Chondrocyte (in vitro differentiated cells): ENCODE measurements around the gene LSP1. TPM values are rescaled to one million over a fixed set of nuclear protein-coding genes. Genes with fewer than 3 reads are reported as not detected.
"Not testable (repeated sequence)": the region's sequence is repeated elsewhere in the genome, so short reads cannot be mapped to it uniquely, and the experiment has no call there.

Experiments
- DNase-seq: peaks from one replicate; pipeline ENCODE4 v3.0.0; 2021; ENCODE audit warnings: mixed read lengths, low spot score
- H3K27ac Mint-ChIP-seq: one replicate; pipeline ENCODE4 v1.8.0; 2021; ENCODE audit warnings: mild to moderate bottlenecking, moderate library complexity, mixed read lengths; ENCODE audit not compliant: unreplicated experiment
- H3K27me3 Mint-ChIP-seq: 2 replicates; pipeline ENCODE4 v1.8.0; 2021; ENCODE audit warnings: low read depth, mixed read lengths
- H3K36me3 Mint-ChIP-seq: 2 replicates; pipeline ENCODE4 v1.8.0; 2021; ENCODE audit warnings: low read depth, mixed read lengths
- H3K4me1 Mint-ChIP-seq: 2 replicates; pipeline ENCODE4 v1.8.0; 2021; ENCODE audit warnings: low read depth, mild to moderate bottlenecking, mixed read lengths
- H3K4me3 Mint-ChIP-seq: one replicate; pipeline ENCODE4 v1.8.0; 2021; ENCODE audit warnings: mild to moderate bottlenecking, moderate library complexity, mixed read lengths; ENCODE audit not compliant: unreplicated experiment
- H3K9me3 Mint-ChIP-seq: 2 replicates; pipeline ENCODE4 v1.8.0; 2021; ENCODE audit warnings: low read depth, mixed read lengths
- CTCF ChIP-seq: fragments of 200-600 bp; sonication (generic); IDR thresholded peaks from 2 replicates; pipeline ENCODE4 v1.5.0; 2021; ENCODE audit warnings: antibody characterized with exemption, mild to moderate bottlenecking, moderate library complexity
- total RNA-seq: library from RNA; stranded (reverse); gene quantifications from 3 replicates; pipeline ENCODE4 v1.2.1, GENCODE V29; 2021

The LSP1 gene
- total RNA-seq, 1 donor from 2014 or later, result 7.4 TPM

- no peak for DNase-seq
- Mint-ChIP-seq H3K9me3 (no peaks in the 10 kb centered on the region), H3K27ac (no peak overlapping the region), H3K27me3 (no peaks in the 10 kb centered on the region), H3K4me1 (peaks cover 12% of the 10 kb centered on the region), H3K4me3 (no peak overlapping the region), H3K36me3 (peaks cover 2% of the 10 kb centered on the region)
- TF ChIP-seq CTCF, result no peak
These were observed 42.1 kb upstream of the LSP1 start for GRCh38 chr11:1810761-1811160.

- no peak for DNase-seq
- Mint-ChIP-seq H3K27ac (no peak overlapping the region), H3K9me3 (no peaks in the 10 kb centered on the region), H3K36me3 (peaks cover 2% of the 10 kb centered on the region), H3K4me1 (peaks cover 18% of the 10 kb centered on the region), H3K27me3 (no peaks in the 10 kb centered on the region), H3K4me3 (no peak overlapping the region)
- TF ChIP-seq CTCF, result no peak
These were observed 40.6 kb upstream of the LSP1 start for GRCh38 chr11:1812274-1812673.

- DNase-seq, result no peak
- no peaks in the 10 kb centered on the region for H3K27me3 Mint-ChIP-seq
- H3K27ac Mint-ChIP-seq, result no peak overlapping the region
- H3K4me3 Mint-ChIP-seq, result no peak overlapping the region
- peaks cover 20% of the 10 kb centered on the region for H3K4me1 Mint-ChIP-seq
- peaks cover 3% of the 10 kb centered on the region for H3K9me3 Mint-ChIP-seq
- TF ChIP-seq CTCF, result no peak
- H3K36me3 Mint-ChIP-seq, result peaks cover 2% of the 10 kb centered on the region
These were observed 40.1 kb upstream of the LSP1 start for GRCh38 chr11:1812801-1813200.

- not testable (repeated sequence) for H3K9me3 Mint-ChIP-seq, DNase-seq, H3K27me3 Mint-ChIP-seq, H3K27ac Mint-ChIP-seq, H3K36me3 Mint-ChIP-seq, H3K4me3 Mint-ChIP-seq
- peaks cover 20% of the 10 kb centered on the region for H3K4me1 Mint-ChIP-seq
These were observed 39.5 kb upstream of the LSP1 start for GRCh38 chr11:1813356-1813755.

- DNase-seq, result no peak
- Mint-ChIP-seq H3K27ac (no peak overlapping the region), H3K36me3 (peaks cover 3% of the 10 kb centered on the region), H3K4me3 (no peak overlapping the region), H3K4me1 (peaks cover 25% of the 10 kb centered on the region), H3K27me3 (no peaks in the 10 kb centered on the region), H3K9me3 (peaks cover 7% of the 10 kb centered on the region)
- TF ChIP-seq CTCF, result no peak
These were observed 38.2 kb upstream of the LSP1 start for GRCh38 chr11:1814691-1815090.

GRCh38 chr11:1815311-1815710 is 37.6 kb upstream of the LSP1 start:
- Mint-ChIP-seq H3K4me1 (peaks cover 31% of the 10 kb centered on the region), H3K36me3 (peaks cover 3% of the 10 kb centered on the region), H3K27me3 (no peaks in the 10 kb centered on the region), H3K9me3 (peaks cover 7% of the 10 kb centered on the region), H3K27ac (no peak overlapping the region), H3K4me3 (no peak overlapping the region)
- no peak for TF ChIP-seq CTCF
- DNase-seq, result no peak
